ENCODE results near the gene CARHSP1.

- TF ChIP-seq CTCF (IDR thresholded peaks at IDR 0.05), result no peak
- no peak for TF ChIP-seq EZH2phosphoT487 (IDR thresholded peaks at IDR 0.05)
- TF ChIP-seq EZH2 (IDR thresholded peaks at IDR 0.05), result no peak
Observed at GRCh38 chr16:8867216-8867931, 1.4 kb downstream of the CARHSP1 start.
